Vagina (tissue), 2 donors: ENCODE data around the gene TPO.

ENCODE experiments used
- CTCF ChIP-seq, 3 experiments: fragments of 450-650 bp in 2 of 3; fragments of 200-600 bp in 1 of 3; sonication (generic) in 1 of 3; IDR thresholded peaks; one replicate each; pipeline ENCODE4 v1.5.1; 2017 to 2019; ENCODE audit warnings: antibody characterized with exemption in 3 of 3, mild to moderate bottlenecking in 2 of 3, moderate library complexity in 2 of 3
- POLR2AphosphoS5 ChIP-seq, 2 donors: sonication (generic); formaldehyde crosslinking; IDR thresholded peaks; one replicate each; pipeline ENCODE4 v1.9.0; 2017; ENCODE audit warnings: antibody characterized with exemption in 2 of 2, mild to moderate bottlenecking in 2 of 2, low read depth in 1 of 2; ENCODE audit not compliant: insufficient read depth in 1 of 2

GRCh38 chr2:1397350-1397749 lies 15.9 kb upstream of the TPO start:
- TF ChIP-seq CTCF (IDR thresholded peaks at IDR 0.05) = no peak
- TF ChIP-seq POLR2AphosphoS5 (IDR thresholded peaks at IDR 0.05; ENCODE audit: insufficient read depth in 1 of 2, low read depth in 1 of 2) = no peak
